K562 (cell line): Measurements from ENCODE around the gene LMAN1L. TPM values are rescaled to one million over a fixed set of nuclear protein-coding genes. Genes with fewer than 3 reads are reported as not detected.

ENCODE experiments used
- BRD4 ChIP-seq: fragments of 200-600 bp; sonication (generic); IDR thresholded peaks from 2 replicates; pipeline ENCODE4 v1.6.1; 2017; ENCODE audit warnings: inconsistent platforms
- CREB3 ChIP-seq: fragments of 450-650 bp; conservative IDR thresholded peaks from 2 replicates; pipeline ENCODE4 v1.6.1; 2016; ENCODE audit warnings: missing genetic modification characterization, low read depth, mild to moderate bottlenecking, missing compliant biosample characterization, moderate library complexity
- GTF3C2 ChIP-seq: IDR thresholded peaks from 3 replicates; pipeline ENCODE4 v1.6.1; 2011; ENCODE audit warnings: borderline replicate concordance, mild to moderate bottlenecking, moderate library complexity; ENCODE audit not compliant: insufficient read length; ENCODE audit errors: extremely low read depth
- IRF2 ChIP-seq: sonication (generic); formaldehyde crosslinking; IDR thresholded peaks from 2 replicates; pipeline ENCODE4 v1.8.1; 2022; ENCODE audit warnings: mild to moderate bottlenecking, missing genetic modification reagents
- PATZ1 ChIP-seq: fragments of 250-450 bp; sonication (Bioruptor Pico); IDR thresholded peaks from 2 replicates; pipeline ENCODE4 v1.5.0; 2020; ENCODE audit warnings: mild to moderate bottlenecking, borderline replicate concordance
- SMAD2 ChIP-seq: fragments of 150-350 bp; IDR thresholded peaks from 2 replicates; pipeline ENCODE4 v1.6.1; 2014; ENCODE audit warnings: low read depth, mild to moderate bottlenecking, low read length
- TBP ChIP-seq: optimal IDR thresholded peaks from 2 replicates; pipeline ENCODE3; 2011; ENCODE audit warnings: low read depth, low read length, improper control_type of control experiment
- U2AF2 ChIP-seq: fragments of 200-400 bp; formaldehyde crosslinking; optimal IDR thresholded peaks from 2 replicates; pipeline ENCODE3; 2017; ENCODE audit warnings: low read depth, mild to moderate bottlenecking, low read length
- XRCC3 ChIP-seq: fragments of 450-650 bp; IDR thresholded peaks from 2 replicates; pipeline ENCODE4 v1.6.1; 2017; ENCODE audit warnings: mild to moderate bottlenecking, moderate library complexity
- ZBTB12 ChIP-seq: fragments of 250-450 bp; sonication (Bioruptor Pico); IDR thresholded peaks from 2 replicates; pipeline ENCODE4 v1.4.0; 2020
- polyA plus RNA-seq, 8 experiments: library from polyadenylated mRNA; depleted of rRNA in 4 of 8; stranded (reverse) in 5 of 8; unstranded in 3 of 8; fragments of >200 nt; fragmentation: Nextera tagmentation in 2 of 8; fragmentation: Illumina TruSeq in 1 of 8; extraction: Ambion mirVana in 2 of 8; extraction: Trizol in 1 of 8; gene quantifications; 2 replicates each; pipeline versions ENCODE4 v1.2.1 to v1.2.3, GENCODE V29; 2011 to 2014; ENCODE audit warnings: inconsistent platforms in 1 of 8, missing spikeins in 1 of 8
- total RNA-seq, 7 experiments: library from RNA; depleted of rRNA in 6 of 7; stranded (reverse); fragments of >200 nt in 6 of 7; fragmentation: Illumina TruSeq in 2 of 7; extraction: Trizol in 2 of 7; gene quantifications; 2 replicates each; pipeline versions ENCODE4 v1.2.1 to v1.2.3, GENCODE V29; 2011 to 2021; ENCODE audit warnings: low replicate concordance in 1 of 7

The LMAN1L gene
- total and polyA plus RNA-seq, 9 of the 15 experiments (the other 6 are each of a cell fraction or from before 2014, with no cell fraction given) = not detected

- TF ChIP-seq GTF3C2 (no peak), ZBTB12 (CRISPR knock-in tag) (no peak), IRF2 (no peak), TBP (no peak), XRCC3 (no peak), CREB3 (tag) (no peak), SMAD2 (no peak), U2AF2 (no peak), PATZ1 (CRISPR knock-in tag) (no peak), BRD4 (no peak)
Observed at GRCh38 chr15:74815961-74816360, 3.3 kb downstream of the LMAN1L start (continued).
